HG02938 (cell line): Measurements from ENCODE around the gene GAS7.

Experiments
- ATAC-seq: cut with Tn5 transposase; IDR thresholded peaks from one replicate; pipeline ENCODE4 v1.9.1; 2021; ENCODE audit warnings: mild to moderate bottlenecking, moderate library complexity; ENCODE audit not compliant: unreplicated experiment

The GAS7 gene

DNA sequence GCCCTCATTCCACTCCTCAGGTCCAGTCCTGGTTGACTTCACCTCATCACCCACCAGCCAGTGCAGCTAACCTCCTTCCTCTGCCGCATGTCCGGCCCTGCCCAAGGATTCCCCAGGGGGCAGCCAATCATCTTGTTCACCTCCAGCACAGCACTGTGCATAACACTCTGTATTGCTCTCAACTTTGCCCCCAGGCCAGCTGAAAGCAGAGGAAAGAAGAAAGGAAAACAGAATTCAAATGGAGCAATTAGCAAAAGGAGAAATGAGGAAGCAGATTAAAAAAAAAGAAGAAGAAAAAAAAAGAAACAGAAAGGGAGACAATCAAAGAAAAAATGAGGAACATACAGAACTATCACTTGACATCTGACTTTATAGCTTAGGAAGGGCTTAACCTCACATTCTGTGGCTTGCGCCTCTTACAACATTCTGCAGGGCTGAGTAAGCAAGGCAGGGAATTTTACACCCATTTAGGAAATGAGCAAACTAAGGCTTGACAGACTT lies 26.1 kb downstream of the GAS7 start:
- ATAC-seq: no peak

GRCh38 chr17:10171581-10171981 lies 26.8 kb downstream of the GAS7 start:
- ATAC-seq: no peak

GRCh38 chr17:10171122-10171571 lies 27.3 kb downstream of the GAS7 start:
- no peak for ATAC-seq

- no peak for ATAC-seq
Observed at GRCh38 chr17:10170233-10170632, 28.2 kb downstream of the GAS7 start.

GRCh38 chr17:10169290-10169689 lies 29.1 kb downstream of the GAS7 start:
- no peak for ATAC-seq

- no peak for ATAC-seq
Observed at GRCh38 chr17:10166176-10166935, 32.0 kb downstream of the GAS7 start.

GRCh38 chr17:10162096-10162495 lies 36.3 kb downstream of the GAS7 start:
- ATAC-seq: no peak

- no peak for ATAC-seq
Observed at GRCh38 chr17:10161386-10161785, 37.0 kb downstream of the GAS7 start.

DNA sequence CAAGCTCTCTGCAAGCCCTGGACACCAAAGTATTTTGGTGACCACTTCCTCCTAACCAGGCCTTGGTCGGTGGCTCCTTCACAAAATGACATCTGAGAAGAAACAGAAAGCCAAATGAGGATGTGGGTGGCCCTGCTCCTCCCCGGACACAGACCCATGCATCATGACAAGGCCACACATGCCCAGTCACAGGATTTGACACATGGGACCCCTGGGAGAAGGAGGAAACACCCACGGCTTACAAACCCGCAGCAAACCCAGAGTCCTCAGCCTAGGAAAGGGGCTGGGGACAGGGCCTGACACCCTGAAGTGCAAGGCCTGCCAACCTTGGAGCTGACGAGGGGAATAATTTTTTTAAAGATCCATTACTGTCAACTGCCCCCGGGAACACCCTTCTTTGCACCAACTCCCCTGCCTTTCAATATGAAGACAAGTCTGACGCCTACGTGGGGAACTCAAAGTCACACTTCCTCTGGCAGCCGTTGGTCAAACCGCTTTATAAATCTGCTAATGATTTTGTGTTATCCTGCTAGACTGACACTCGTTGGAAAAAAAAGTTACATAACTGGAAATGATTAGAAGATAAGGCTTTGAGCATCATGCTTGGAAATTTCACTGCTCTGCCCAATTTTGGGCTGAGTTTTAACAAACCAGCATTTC lies 41.3 kb downstream of the GAS7 start:
- peak; percentile 86 for ATAC-seq

- no peak for ATAC-seq
Observed at GRCh38 chr17:10156599-10156947, 41.8 kb downstream of the GAS7 start.

- no peak for ATAC-seq
Observed at GRCh38 chr17:10156077-10156435, 42.4 kb downstream of the GAS7 start.

GRCh38 chr17:10155371-10156076 lies 42.9 kb downstream of the GAS7 start:
- no peak for ATAC-seq

- ATAC-seq: no peak
Observed at GRCh38 chr17:10151667-10152496, 46.5 kb downstream of the GAS7 start.

DNA sequence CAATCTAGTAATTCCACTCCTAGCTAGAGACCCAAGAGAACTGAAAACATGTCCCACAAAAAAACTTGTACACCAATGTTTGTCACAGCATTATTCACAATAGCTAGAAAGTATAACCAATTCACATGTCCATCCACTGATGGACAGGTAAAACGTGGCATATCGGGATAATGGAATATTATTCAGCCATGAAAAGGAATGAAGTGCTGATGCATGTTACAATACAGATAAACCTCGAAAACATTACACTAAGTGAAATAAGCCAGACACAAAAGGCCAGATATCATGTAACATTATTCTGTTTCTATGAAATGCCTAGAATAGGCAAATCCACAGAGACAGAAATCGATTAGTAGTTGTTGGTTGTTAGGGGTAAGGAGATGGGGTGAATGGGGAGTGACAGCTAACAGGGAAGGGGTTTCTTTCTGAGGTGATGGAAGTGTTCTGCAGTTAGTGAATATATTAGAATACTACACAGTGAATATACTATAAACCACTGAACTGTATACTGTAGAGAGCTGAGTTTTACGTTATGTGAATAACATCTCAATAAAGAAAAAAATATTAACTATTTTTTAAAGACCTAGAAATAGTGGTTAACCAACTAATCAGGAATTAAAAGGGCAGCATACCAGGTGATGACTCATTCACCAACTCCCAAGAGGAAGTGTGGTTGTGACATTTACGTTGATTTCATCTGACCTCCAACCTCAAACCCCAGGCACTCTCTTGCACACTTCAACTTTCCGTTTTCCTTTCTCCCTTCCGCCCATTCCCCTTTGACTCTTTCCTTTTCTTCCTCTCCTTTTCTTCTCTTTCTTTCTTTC lies 48.6 kb downstream of the GAS7 start:
- ATAC-seq: peak; percentile 57

- ATAC-seq: no peak
Observed at GRCh38 chr17:10147761-10148415, 50.5 kb downstream of the GAS7 start.

DNA sequence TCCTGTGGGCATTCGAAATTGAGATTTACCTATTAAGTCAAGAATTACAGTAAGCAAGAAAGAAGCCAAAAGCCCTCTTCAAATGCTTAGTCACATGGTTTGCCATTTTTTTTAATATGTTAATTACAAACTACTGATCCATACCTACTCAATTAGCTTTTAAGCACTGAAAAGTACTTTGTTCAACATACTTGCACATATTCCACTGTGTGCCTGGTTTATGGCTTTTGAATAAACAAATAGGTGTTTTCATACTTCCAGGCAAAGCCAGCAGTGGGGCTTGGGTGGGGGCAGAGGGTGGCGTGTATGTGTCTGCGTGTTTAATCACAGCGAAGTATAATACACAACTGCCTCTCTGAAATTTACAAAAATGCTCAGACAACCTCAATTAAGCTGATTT lies 51.4 kb downstream of the GAS7 start:
- no peak for ATAC-seq

- no peak for ATAC-seq
Observed at GRCh38 chr17:10144982-10145381, 53.4 kb downstream of the GAS7 start.

- ATAC-seq: no peak
Observed at GRCh38 chr17:10144456-10144855, 54.0 kb downstream of the GAS7 start.

DNA sequence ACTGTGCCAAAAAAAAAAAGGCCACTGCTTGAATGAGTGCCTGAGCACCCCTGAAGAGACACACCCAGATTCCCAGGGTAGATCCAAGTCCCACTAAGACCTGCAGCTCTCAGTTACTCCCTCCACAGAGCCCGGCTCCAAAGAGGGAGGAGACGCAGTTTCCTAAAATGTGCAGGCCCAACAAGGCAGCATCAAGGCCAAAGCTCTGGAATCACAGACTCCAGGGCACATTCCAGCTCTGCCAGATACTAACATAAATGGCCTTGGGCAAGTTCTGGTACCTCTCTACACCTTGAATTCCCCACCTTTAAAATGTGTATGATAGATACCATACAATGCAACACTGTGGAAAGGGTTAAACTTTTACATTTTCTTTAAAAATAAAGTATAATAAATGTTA lies 57.0 kb downstream of the GAS7 start:
- ATAC-seq: no peak

- no peak for ATAC-seq
Observed at GRCh38 chr17:10139577-10139976, 58.8 kb downstream of the GAS7 start.
